OCI-LY3 (cell line): Measurements from ENCODE around the gene AHSG.
A peak's percentile ranks its signal among the peaks of the same experiment; 100 is the strongest.
"Not testable (repeated sequence)": the region's sequence is repeated elsewhere in the genome, so short reads cannot be mapped to it uniquely, and the experiment has no call there.

Experiments
- H2AFZ ChIP-seq: fragments of 200-600, 300-600 bp; shearing (Covaris generic); 2 replicates; pipeline ENCODE4 v1.6.0; 2014; ENCODE audit warnings: antibody characterized with exemption, low read depth, low read length
- H3K27ac ChIP-seq: fragments of 200-600, 300-600 bp; sonication (generic); 2 replicates; pipeline ENCODE4 v1.5.1; 2014; ENCODE audit warnings: mild to moderate bottlenecking, low read length, moderate library complexity, mixed read lengths
- H3K27me3 ChIP-seq: fragments of 200-600, 300-600 bp; sonication (generic); 2 replicates; pipeline ENCODE4 v1.6.1; 2014; ENCODE audit warnings: low read depth, low read length, mixed read lengths
- H3K36me3 ChIP-seq: fragments of 200-600, 300-600 bp; sonication (generic); replicated peaks from 2 replicates; pipeline ENCODE3; 2014; ENCODE audit warnings: low read depth, low read length, mixed read lengths
- H3K4me1 ChIP-seq: fragments of 300-600, 200-600 bp; sonication (generic); 2 replicates; pipeline ENCODE4 v1.6.1; 2014; ENCODE audit warnings: low read length, mixed read lengths
- H3K4me2 ChIP-seq: fragments of 200-600, 300-600 bp; sonication (generic); 2 replicates; pipeline ENCODE4 v1.6.1; 2014; ENCODE audit warnings: low read length, mixed read lengths
- H3K4me3 ChIP-seq: fragments of 300-600, 200-600 bp; sonication (generic); 2 replicates; pipeline ENCODE4 v1.5.1; 2014; ENCODE audit warnings: antibody characterized with exemption, mild to moderate bottlenecking, low read length, moderate library complexity
- H3K79me2 ChIP-seq: fragments of 300-600, 200-600 bp; shearing (Covaris generic); 2 replicates; pipeline ENCODE4 v1.6.1; 2014; ENCODE audit warnings: mild to moderate bottlenecking, low read length, mixed read lengths
- H3K9ac ChIP-seq: fragments of 300-600, 200-600 bp; shearing (Covaris generic); 2 replicates; pipeline ENCODE4 v1.6.0; 2014; ENCODE audit warnings: mild to moderate bottlenecking, low read length, moderate library complexity
- H3K9me3 ChIP-seq: fragments of 200-600, 300-600 bp; shearing (Covaris generic); 2 replicates; pipeline ENCODE4 v1.6.1; 2014; ENCODE audit warnings: low read length, mixed read lengths; ENCODE audit not compliant: insufficient read depth
- H4K20me1 ChIP-seq: fragments of 200-600, 300-600 bp; sonication (generic); 2 replicates; pipeline ENCODE4 v1.6.1; 2016; ENCODE audit warnings: low read length, mixed read lengths; ENCODE audit not compliant: insufficient read depth
- CTCF ChIP-seq: fragments of 200-600, 300-600 bp; sonication (generic); IDR thresholded peaks from 2 replicates; pipeline ENCODE4 v1.5.1; 2014; ENCODE audit warnings: antibody characterized with exemption, low read length, low read depth
- EZH2phosphoT487 ChIP-seq: fragments of 200-600 bp; shearing (Covaris generic); IDR thresholded peaks from 2 replicates; pipeline ENCODE4 v1.6.1; 2018; ENCODE audit warnings: antibody characterized with exemption, mixed run types, low read depth

AHSG gene

DNA sequence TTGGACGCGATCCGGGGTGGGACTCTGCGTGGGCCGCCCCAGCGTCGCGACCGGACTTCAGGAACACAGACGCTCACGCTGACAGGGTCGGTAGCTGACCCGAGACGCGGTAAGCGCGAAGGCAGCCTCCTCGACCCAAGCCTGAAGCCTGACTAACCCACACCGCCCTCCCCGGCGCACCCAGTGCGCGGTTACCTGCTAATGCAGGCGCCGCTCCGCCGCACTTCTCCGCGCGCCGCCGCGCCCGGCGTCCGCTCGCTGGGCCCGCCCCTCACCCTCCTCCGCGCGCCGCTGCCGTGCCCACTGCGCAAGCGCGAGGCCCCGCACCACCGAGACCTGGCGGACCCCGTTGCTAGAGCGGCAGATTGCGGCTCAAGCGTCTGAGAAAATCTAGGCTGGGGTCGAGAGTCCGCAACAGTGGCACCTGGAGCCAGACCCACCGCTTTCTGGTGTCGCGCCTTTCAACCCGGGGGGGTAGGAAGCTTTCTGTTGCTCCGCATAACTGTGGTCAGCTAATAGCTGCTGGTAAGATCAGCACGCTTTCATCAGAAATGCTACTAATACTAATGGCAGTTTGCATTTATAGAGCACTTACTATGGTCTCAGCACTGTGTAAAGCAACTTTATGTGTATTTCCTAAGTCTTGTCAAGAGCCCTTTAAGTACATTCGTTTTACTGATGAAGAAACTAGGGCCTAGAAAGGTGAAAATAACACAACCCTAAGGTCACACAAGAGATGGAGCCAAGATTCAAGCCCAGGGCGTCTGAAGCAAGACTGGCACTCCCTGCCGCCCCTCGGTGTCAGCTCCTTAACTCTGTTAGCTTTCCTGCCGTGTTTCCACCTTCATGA, 45.6 kb upstream of the AHSG start, which contains the start of gene TBCCD1:
TSS of gene TBCCD1 (minus strand) at position 268 of the 850 bp plus-strand sequence. CDS start 3,010 bp downstream, outside the sequence.
- peaks cover 50% of the 10 kb centered on the region for H3K79me2 ChIP-seq
- no peaks in the 10 kb centered on the region for H4K20me1 ChIP-seq
- H3K9me3 ChIP-seq: no peaks in the 10 kb centered on the region
- H3K4me2 ChIP-seq: peak within 1 kb of the TSS; percentile 88
- peak within 1 kb of the TSS; percentile 60 for H3K27ac ChIP-seq
- H3K4me1 ChIP-seq: peaks cover 19% of the 10 kb centered on the region
- TF ChIP-seq EZH2phosphoT487 (no peak), CTCF (no peak)
- no peaks in the 10 kb centered on the region for H3K27me3 ChIP-seq
- peak within 1 kb of the TSS; percentile 89 for H3K9ac ChIP-seq
- peak within 1 kb of the TSS; percentile 92 for H3K4me3 ChIP-seq
- peaks cover 9% of the 10 kb centered on the region for H3K36me3 ChIP-seq
- peak within 1 kb of the TSS; percentile 97 for H2AFZ ChIP-seq

DNA sequence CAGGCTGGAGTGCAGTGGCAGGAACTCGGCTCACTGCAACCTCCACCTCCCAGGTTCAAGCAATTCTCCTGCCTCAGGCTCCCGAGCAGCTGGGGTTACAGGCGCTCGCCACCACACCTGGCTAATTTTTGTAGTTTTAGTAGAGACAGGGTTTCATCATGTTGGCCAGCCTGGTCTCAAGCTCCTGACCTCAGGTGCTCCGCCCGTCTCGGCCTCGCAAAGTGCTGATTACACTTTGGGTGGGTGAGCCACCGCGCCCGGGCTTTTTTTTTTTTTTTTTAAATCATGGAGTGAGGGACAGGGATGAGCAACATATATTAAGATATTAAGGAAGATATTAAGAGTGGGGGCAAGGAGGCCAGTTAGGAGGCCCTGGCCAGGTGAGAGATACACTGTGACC, 43.5 kb upstream of the AHSG start:
- H3K36me3 ChIP-seq: peaks cover 16% of the 10 kb centered on the region
- peak overlapping the region; percentile 90 for H3K4me2 ChIP-seq
- H3K27me3 ChIP-seq, H4K20me1 ChIP-seq, H2AFZ ChIP-seq, H3K27ac ChIP-seq, H3K9me3 ChIP-seq: not testable (repeated sequence)
- H3K9ac ChIP-seq: peak overlapping the region; percentile 93
- H3K79me2 ChIP-seq: peaks cover 59% of the 10 kb centered on the region
- peak overlapping the region; percentile 97 for H3K4me3 ChIP-seq
- H3K4me1 ChIP-seq: peaks cover 19% of the 10 kb centered on the region

GRCh38 chr3:186569779-186570095, 43.1 kb upstream of the AHSG start:
- no peaks in the 10 kb centered on the region for H4K20me1 ChIP-seq
- H3K27ac ChIP-seq: peak overlapping the region; percentile 53
- H3K4me2 ChIP-seq: peak overlapping the region; percentile 90
- H3K9me3 ChIP-seq: no peaks in the 10 kb centered on the region
- H3K79me2 ChIP-seq: peaks cover 59% of the 10 kb centered on the region
- peak overlapping the region; percentile 97 for H3K4me3 ChIP-seq
- H3K36me3 ChIP-seq: peaks cover 18% of the 10 kb centered on the region
- TF ChIP-seq EZH2phosphoT487: no peak
- TF ChIP-seq CTCF: no peak
- peak overlapping the region; percentile 93 for H3K9ac ChIP-seq
- peak overlapping the region; percentile 76; the same call in 1 of the 2 replicates for H2AFZ ChIP-seq
- H3K4me1 ChIP-seq: peaks cover 19% of the 10 kb centered on the region
- no peaks in the 10 kb centered on the region for H3K27me3 ChIP-seq

GRCh38 chr3:186570096-186570940, 42.5 kb upstream of the AHSG start, which contains the start of gene DNAJB11:
Gene DNAJB11, plus strand, starts transcription at chr3:186570720. Its CDS starts 178 bp downstream, at chr3:186570898.
- no peaks in the 10 kb centered on the region for H3K27me3 ChIP-seq

More at GRCh38 chr3:186570096-186570940, 42.5 kb upstream of the AHSG start, which contains the start of gene DNAJB11:
- Histone ChIP-seq H2AFZ (peak within 1 kb of the TSS; percentile 76; the same call in 1 of the 2 replicates), H3K36me3 (peaks cover 19% of the 10 kb centered on the region), H4K20me1 (no peaks in the 10 kb centered on the region), H3K4me2 (peak within 1 kb of the TSS; percentile 95), H3K4me3 (peak within 1 kb of the TSS; percentile 97), H3K27ac (peak within 1 kb of the TSS; percentile 53), H3K79me2 (peaks cover 59% of the 10 kb centered on the region), H3K4me1 (peaks cover 19% of the 10 kb centered on the region), H3K9ac (peak within 1 kb of the TSS; percentile 93), H3K9me3 (no peaks in the 10 kb centered on the region)
- TF ChIP-seq EZH2phosphoT487 (no peak), CTCF (no peak)
